GM21390 (cell line): Measurements from ENCODE around the gene FNDC3B.

Experiments
- ATAC-seq: cut with Tn5 transposase; IDR thresholded peaks from one replicate; pipeline ENCODE4 v1.9.1; 2021; ENCODE audit not compliant: unreplicated experiment

Gene FNDC3B

GRCh38 chr3:172302203-172302602 is 262.8 kb downstream of the FNDC3B start:
- no peak for ATAC-seq

- no peak for ATAC-seq
Measured at GRCh38 chr3:172303181-172303580, 263.8 kb downstream of the FNDC3B start.

- ATAC-seq, result no peak
Measured at GRCh38 chr3:172303941-172304558, 264.7 kb downstream of the FNDC3B start.

GRCh38 chr3:172305552-172305951 is 266.2 kb downstream of the FNDC3B start:
- no peak for ATAC-seq

- ATAC-seq, result no peak
Measured at GRCh38 chr3:172305974-172306373, 266.6 kb downstream of the FNDC3B start.

- ATAC-seq, result no peak
Measured at GRCh38 chr3:172307141-172307560, 267.8 kb downstream of the FNDC3B start.

GRCh38 chr3:172309059-172309458 is 269.7 kb downstream of the FNDC3B start:
- ATAC-seq, result no peak

- no peak for ATAC-seq
Measured at GRCh38 chr3:172309741-172310427, 270.5 kb downstream of the FNDC3B start.

- ATAC-seq, result no peak
Measured at GRCh38 chr3:172310428-172310760, 271.0 kb downstream of the FNDC3B start.

GRCh38 chr3:172311217-172311616 is 271.8 kb downstream of the FNDC3B start:
- ATAC-seq, result no peak

- ATAC-seq, result no peak
Measured at GRCh38 chr3:172312001-172312400, 272.6 kb downstream of the FNDC3B start.

- ATAC-seq, result no peak
Measured at GRCh38 chr3:172312711-172313110, 273.3 kb downstream of the FNDC3B start.

- no peak for ATAC-seq
Measured at GRCh38 chr3:172313671-172314070, 274.3 kb downstream of the FNDC3B start.

- ATAC-seq, result no peak
Measured at GRCh38 chr3:172314591-172315160, 275.3 kb downstream of the FNDC3B start.

GRCh38 chr3:172315401-172316091 is 276.2 kb downstream of the FNDC3B start:
- no peak for ATAC-seq

- ATAC-seq, result no peak
Measured at GRCh38 chr3:172316758-172317157, 277.4 kb downstream of the FNDC3B start.

GRCh38 chr3:172317481-172317880 is 278.1 kb downstream of the FNDC3B start:
- no peak for ATAC-seq

GRCh38 chr3:172317984-172318383 is 278.6 kb downstream of the FNDC3B start:
- peak; percentile 55 for ATAC-seq

- ATAC-seq, result no peak
Measured at GRCh38 chr3:172319595-172319994, 280.2 kb downstream of the FNDC3B start.

GRCh38 chr3:172320468-172320867 is 281.1 kb downstream of the FNDC3B start:
- no peak for ATAC-seq

- ATAC-seq, result peak; percentile 47
Measured at GRCh38 chr3:172321035-172321434, 281.7 kb downstream of the FNDC3B start.
